Uterus (tissue), 4 donors: ENCODE data around the gene ZNF362. TPM values are rescaled to one million over a fixed set of nuclear protein-coding genes. Genes with fewer than 3 reads are reported as not detected.

ENCODE experiments used
- DNase-seq, 2 donors: peaks; one replicate each; pipeline ENCODE4 v3.0.0-alpha.2; 2019 to 2020
- H3K27ac ChIP-seq, 2 donors: fragments of 200-600 bp; sonication (generic); 1 replicate in 1 of 2; 2 replicates in 1 of 2; pipeline ENCODE4 v1.5.1; 2016 to 2018
- H3K27me3 ChIP-seq, 2 donors: fragments of 200-600 bp; sonication (generic); one replicate each; pipeline ENCODE4 v1.5.1; 2018 to 2019; ENCODE audit warnings: control low read depth in 1 of 2
- H3K36me3 ChIP-seq, 2 donors: fragments of 200-600 bp; sonication (generic); one replicate each; pipeline ENCODE4 v1.5.1; 2019; ENCODE audit warnings: control low read depth in 1 of 2
- H3K4me1 ChIP-seq, 2 donors: fragments of 200-600 bp; sonication (generic); one replicate each; pipeline ENCODE4 v1.5.1; 2018 to 2019; ENCODE audit warnings: control low read depth in 1 of 2
- H3K4me3 ChIP-seq, 2 donors: fragments of 200-600 bp; sonication (generic); 1 replicate in 1 of 2; 2 replicates in 1 of 2; pipeline ENCODE4 v1.5.1; 2018 to 2019; ENCODE audit warnings: mild to moderate bottlenecking in 1 of 2
- H3K9me3 ChIP-seq, 2 donors: fragments of 200-600 bp; sonication (generic); one replicate each; pipeline ENCODE4 v1.5.1; 2019; ENCODE audit warnings: control low read depth in 1 of 2
- CTCF ChIP-seq, 4 experiments: fragments of 200-600 bp in 2 of 4; fragments of 450-650 bp in 2 of 4; sonication (generic) in 2 of 4; IDR thresholded peaks; one replicate each; pipeline ENCODE4 v1.5.1; 2016 to 2019; ENCODE audit warnings: antibody characterized with exemption in 4 of 4, mild to moderate bottlenecking in 2 of 4, moderate library complexity in 1 of 4
- POLR2A ChIP-seq, 2 donors: fragments of 450-650 bp; IDR thresholded peaks; one replicate each; pipeline ENCODE4 v1.6.1; 2016; ENCODE audit warnings: antibody characterized with exemption in 2 of 2, mild to moderate bottlenecking in 1 of 2, moderate library complexity in 1 of 2
- intact Hi-C: fragments of 100-400 bp; cut with DNase I; formaldehyde crosslinking; loops from one replicate; pipeline ENCODE4 v1.15.1; 2023; ENCODE audit warnings: low total_unique reads
- total RNA-seq, 4 donors: library from RNA; depleted of rRNA in 3 of 4; stranded (reverse); fragments of >200 nt in 3 of 4; gene quantifications; one replicate each; pipeline versions ENCODE4 v1.1.0 to v1.2.4, GENCODE V29; 2014 to 2023
- donor health status: DM: yes; HTN: yes; CAD: no.

The ZNF362 gene
- total RNA-seq, 4 donors from 2014 or later: 9.2 to 45.3 (median 25.8) TPM

- DNase-seq: peak in 1 of 2 donors; percentile 42
Measured at GRCh38 chr1:33326785-33327184, 70.5 kb downstream of the ZNF362 start.

GRCh38 chr1:33327587-33328325 lies 71.5 kb downstream of the ZNF362 start:
- DNase-seq: peak; percentile 41 to 62
- H3K9me3 ChIP-seq: no peaks in the 10 kb centered on the region
- no peaks in the 10 kb centered on the region for H3K36me3 ChIP-seq
- peak overlapping the region; percentile 5 to 39 for H3K27ac ChIP-seq
- H3K4me1 ChIP-seq: peaks cover 0 to 10% of the 10 kb centered on the region in 2 donors
- no peak overlapping the region for H3K4me3 ChIP-seq
- no peaks in the 10 kb centered on the region for H3K27me3 ChIP-seq
- no peak for TF ChIP-seq CTCF (IDR thresholded peaks at IDR 0.05)
- TF ChIP-seq POLR2A (IDR thresholded peaks at IDR 0.05): no peak
- intact Hi-C loops: no loop called here

More at GRCh38 chr1:33326785-33327184, 70.5 kb downstream of the ZNF362 start:
- Histone ChIP-seq H3K27ac (peak overlapping the region in 1 of 2 donors; percentile 42), H3K4me3 (no peak overlapping the region), H3K9me3 (no peaks in the 10 kb centered on the region), H3K36me3 (no peaks in the 10 kb centered on the region), H3K4me1 (peaks cover 0 to 10% of the 10 kb centered on the region in 2 donors), H3K27me3 (no peaks in the 10 kb centered on the region)
- intact Hi-C loops: no loop called here
- TF ChIP-seq CTCF (IDR thresholded peaks at IDR 0.05): no peak
- no peak for TF ChIP-seq POLR2A (IDR thresholded peaks at IDR 0.05)

GRCh38 chr1:33328817-33329216 lies 72.5 kb downstream of the ZNF362 start:
- no peak for DNase-seq
- Histone ChIP-seq H3K27me3 (no peaks in the 10 kb centered on the region), H3K27ac (no peak overlapping the region), H3K9me3 (no peaks in the 10 kb centered on the region), H3K4me1 (peaks cover 0 to 10% of the 10 kb centered on the region in 2 donors), H3K4me3 (no peak overlapping the region), H3K36me3 (no peaks in the 10 kb centered on the region)
- intact Hi-C loops: no loop called here
- TF ChIP-seq POLR2A (IDR thresholded peaks at IDR 0.05) (no peak), CTCF (IDR thresholded peaks at IDR 0.05) (no peak)

GRCh38 chr1:33329600-33330305 lies 73.5 kb downstream of the ZNF362 start:
- intact Hi-C loops: no loop called here
- TF ChIP-seq CTCF (IDR thresholded peaks at IDR 0.05) (no peak), POLR2A (IDR thresholded peaks at IDR 0.05) (no peak)
- no peaks in the 10 kb centered on the region for H3K36me3 ChIP-seq
- no peaks in the 10 kb centered on the region for H3K9me3 ChIP-seq
- no peak overlapping the region for H3K27ac ChIP-seq
- DNase-seq: no peak
- no peak overlapping the region for H3K4me3 ChIP-seq
- no peaks in the 10 kb centered on the region for H3K27me3 ChIP-seq
- H3K4me1 ChIP-seq: peaks cover 3 to 18% of the 10 kb centered on the region in 2 donors

GRCh38 chr1:33330361-33330890 lies 74.1 kb downstream of the ZNF362 start:
- TF ChIP-seq POLR2A (IDR thresholded peaks at IDR 0.05) (no peak), CTCF (IDR thresholded peaks at IDR 0.05) (no peak)
- no peak for DNase-seq
- peaks cover 5 to 25% of the 10 kb centered on the region in 2 donors for H3K4me1 ChIP-seq
- intact Hi-C loops: no loop called here
- no peaks in the 10 kb centered on the region for H3K27me3 ChIP-seq
- H3K36me3 ChIP-seq: no peaks in the 10 kb centered on the region
- H3K9me3 ChIP-seq: no peaks in the 10 kb centered on the region
- no peak overlapping the region for H3K27ac ChIP-seq
- no peak overlapping the region for H3K4me3 ChIP-seq
